Measurements from ENCODE around the gene KCNQ1.

KCNQ1 gene

GRCh38 chr11:2833051-2833715 lies 388.4 kb downstream of the KCNQ1 start:
- no peak for TF ChIP-seq Cebpa-rat (IDR thresholded peaks at IDR 0.05)
- Histone ChIP-seq H3K36me3 (no peaks in the 10 kb centered on the region), H3K9me3 (replicated peaks in 1 of 11) (peaks cover 10 to 18% (median 12%) of the 10 kb centered on the region in 11 experiments), H3K9ac (peak overlapping the region in 3 of 11 experiments; percentile 24 to 44 (median 37); a peak in 2 of 22 replicates), H3K27ac (peak overlapping the region in 1 of 11 experiments; percentile 9; a peak in 1 of 22 replicates), H3K4me1 (peaks cover 26 to 82% (median 72%) of the 10 kb centered on the region in 10 experiments), H3K4me3 (no peak overlapping the region), H3K27me3 (no peaks in the 10 kb centered on the region), H3K4me2 (peak overlapping the region in 9 of 11 experiments; percentile 37 to 76 (median 71); a peak in 18 of 22 replicates), H4K20me1 (no peaks in the 10 kb centered on the region; a peak in 1 of 22 replicates)

- Histone ChIP-seq H3K36me3 (no peaks in the 10 kb centered on the region), H3K27me3 (no peaks in the 10 kb centered on the region), H4K20me1 (no peaks in the 10 kb centered on the region; a peak in 1 of 22 replicates), H3K4me1 (peaks cover 25 to 83% (median 72%) of the 10 kb centered on the region in 10 experiments), H3K9me3 (replicated peaks in 1 of 11) (peaks cover 6 to 12% (median 8%) of the 10 kb centered on the region in 11 experiments), H3K9ac (0 out of 22 replicates have a peak overlapping the region, but pooled peaks of 1 of the 11 experiments have one; percentile 24), H3K4me3 (no peak overlapping the region), H3K27ac (no peak overlapping the region), H3K4me2 (peak overlapping the region in 8 of 11 experiments; percentile 41 to 76 (median 71); a peak in 12 of 22 replicates)
- TF ChIP-seq Cebpa-rat (IDR thresholded peaks at IDR 0.05), result no peak
These were observed 389.1 kb downstream of the KCNQ1 start for GRCh38 chr11:2833716-2834502.

- peaks cover 0 to 6% (median under 1%) of the 10 kb centered on the region in 11 experiments; a peak in 7 of 22 replicates for H3K9me3 ChIP-seq (replicated peaks in 1 of 11)
- H3K4me1 ChIP-seq, result peaks cover 32 to 91% (median 80%) of the 10 kb centered on the region in 10 experiments
- no peaks in the 10 kb centered on the region for H3K36me3 ChIP-seq
- no peak overlapping the region; a peak in 1 of 22 replicates for H3K4me2 ChIP-seq
- no peak overlapping the region for H3K4me3 ChIP-seq
- H3K9ac ChIP-seq, result no peak overlapping the region
- no peaks in the 10 kb centered on the region for H3K27me3 ChIP-seq
- TF ChIP-seq Cebpa-rat (IDR thresholded peaks at IDR 0.05), result no peak
- H3K27ac ChIP-seq, result no peak overlapping the region
- H4K20me1 ChIP-seq, result no peaks in the 10 kb centered on the region; a peak in 2 of 22 replicates
These were observed 389.9 kb downstream of the KCNQ1 start for GRCh38 chr11:2834503-2835273.

- Histone ChIP-seq H3K4me2 (peak overlapping the region in 1 of 11 experiments; percentile 82; a peak in 2 of 22 replicates), H3K4me3 (no peak overlapping the region), H3K9ac (no peak overlapping the region), H3K36me3 (no peaks in the 10 kb centered on the region), H3K27me3 (no peaks in the 10 kb centered on the region), H4K20me1 (no peaks in the 10 kb centered on the region; a peak in 2 of 22 replicates), H3K27ac (no peak overlapping the region), H3K9me3 (replicated peaks in 1 of 11) (peaks cover 0 to 2% (median 0%) of the 10 kb centered on the region in 11 experiments; a peak in 2 of 22 replicates), H3K4me1 (peaks cover 32 to 94% (median 77%) of the 10 kb centered on the region in 10 experiments)
- TF ChIP-seq Cebpa-rat (IDR thresholded peaks at IDR 0.05), result no peak
These were observed 390.5 kb downstream of the KCNQ1 start for GRCh38 chr11:2835296-2835695.

GRCh38 chr11:2835751-2836150 lies 390.9 kb downstream of the KCNQ1 start:
- TF ChIP-seq Cebpa-rat (IDR thresholded peaks at IDR 0.05), result no peak
- H3K4me1 ChIP-seq, result peaks cover 32 to 90% (median 73%) of the 10 kb centered on the region in 10 experiments
- no peak overlapping the region for H3K9ac ChIP-seq
- H3K27ac ChIP-seq, result no peak overlapping the region
- H3K27me3 ChIP-seq, result no peaks in the 10 kb centered on the region
- H4K20me1 ChIP-seq, result no peaks in the 10 kb centered on the region; a peak in 2 of 22 replicates
- H3K4me3 ChIP-seq, result no peak overlapping the region
- H3K4me2 ChIP-seq, result peak overlapping the region in 4 of 11 experiments; percentile 73 to 86 (median 80); a peak in 6 of 22 replicates
- no peaks in the 10 kb centered on the region for H3K9me3 ChIP-seq (replicated peaks in 1 of 11)
- H3K36me3 ChIP-seq, result no peaks in the 10 kb centered on the region

GRCh38 chr11:2836315-2837095 lies 391.7 kb downstream of the KCNQ1 start:
- H3K4me2 ChIP-seq, result peak overlapping the region; percentile 9 to 86 (median 73); a peak in 20 of 22 replicates
- no peaks in the 10 kb centered on the region for H3K27me3 ChIP-seq
- no peak overlapping the region for H3K4me3 ChIP-seq
- H3K9me3 ChIP-seq (replicated peaks in 1 of 11), result no peaks in the 10 kb centered on the region
- H4K20me1 ChIP-seq, result no peaks in the 10 kb centered on the region; a peak in 2 of 22 replicates
- H3K4me1 ChIP-seq, result peaks cover 28 to 83% (median 66%) of the 10 kb centered on the region in 10 experiments
- peak overlapping the region in 1 of 11 experiments; percentile 2; a peak in 1 of 22 replicates for H3K27ac ChIP-seq
- TF ChIP-seq Cebpa-rat (IDR thresholded peaks at IDR 0.05), result no peak
- no peaks in the 10 kb centered on the region for H3K36me3 ChIP-seq
- H3K9ac ChIP-seq, result peak overlapping the region in 3 of 11 experiments; percentile 9 to 35 (median 19); a peak in 3 of 22 replicates

- Histone ChIP-seq H3K9me3 (replicated peaks in 1 of 11) (no peaks in the 10 kb centered on the region), H3K36me3 (no peaks in the 10 kb centered on the region), H3K4me2 (peak overlapping the region; percentile 36 to 86 (median 73)), H3K4me1 (peaks cover 28 to 78% (median 61%) of the 10 kb centered on the region in 10 experiments), H3K9ac (peak overlapping the region in 2 of 11 experiments; percentile 9 to 19; a peak in 2 of 22 replicates), H3K27me3 (no peaks in the 10 kb centered on the region), H4K20me1 (peaks cover 0 to 5% (median 0%) of the 10 kb centered on the region in 11 experiments; a peak in 2 of 22 replicates), H3K27ac (peak overlapping the region in 1 of 11 experiments; percentile 2; a peak in 1 of 22 replicates), H3K4me3 (no peak overlapping the region)
- TF ChIP-seq Cebpa-rat (IDR thresholded peaks at IDR 0.05), result no peak
These were observed 392.3 kb downstream of the KCNQ1 start for GRCh38 chr11:2837096-2837601.
